OCI-LY7 (cell line): Measurements from ENCODE around the gene FOXD1.

Experiments used
- EZH2phosphoT487 ChIP-seq: fragments of 200-600 bp; sonication (generic); IDR thresholded peaks from 2 replicates; pipeline ENCODE4 v1.6.1; 2018; ENCODE audit warnings: low read depth, borderline replicate concordance, mild to moderate bottlenecking, mixed run types, antibody characterized with exemption, low read length, moderate library complexity, mixed read lengths
- TF ChIP-seq, protein P1 (sequence below): fragments of 200-600 bp; sonication (generic); conservative IDR thresholded peaks from 2 replicates; pipeline ENCODE4 v1.5.1; 2014; ENCODE audit warnings: mild to moderate bottlenecking, antibody characterized with exemption, low read length, moderate library complexity, mixed read lengths

DNA sequence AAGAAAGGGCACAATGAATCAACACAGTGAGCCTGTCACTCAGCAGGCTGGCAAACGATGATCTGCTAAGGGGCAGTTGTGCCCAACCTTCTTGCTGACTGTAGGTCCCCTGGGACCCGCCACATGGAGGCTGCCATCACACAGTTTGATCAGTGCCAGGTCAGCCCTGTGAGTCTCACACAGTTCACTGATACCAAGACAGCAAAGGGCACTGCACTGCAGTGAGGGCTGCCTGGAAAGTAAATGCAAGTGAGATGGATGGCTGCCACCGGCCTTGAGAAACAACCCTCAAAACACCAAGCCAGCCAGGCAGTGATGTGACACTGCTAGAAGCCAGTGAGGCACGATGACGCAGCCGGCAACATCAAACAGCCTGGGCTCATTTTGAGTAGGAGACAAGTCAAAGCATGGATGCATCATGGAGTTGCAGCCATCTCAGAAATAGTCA lies 30.3 kb downstream of the FOXD1 start:
- TF ChIP-seq, protein P1, sequence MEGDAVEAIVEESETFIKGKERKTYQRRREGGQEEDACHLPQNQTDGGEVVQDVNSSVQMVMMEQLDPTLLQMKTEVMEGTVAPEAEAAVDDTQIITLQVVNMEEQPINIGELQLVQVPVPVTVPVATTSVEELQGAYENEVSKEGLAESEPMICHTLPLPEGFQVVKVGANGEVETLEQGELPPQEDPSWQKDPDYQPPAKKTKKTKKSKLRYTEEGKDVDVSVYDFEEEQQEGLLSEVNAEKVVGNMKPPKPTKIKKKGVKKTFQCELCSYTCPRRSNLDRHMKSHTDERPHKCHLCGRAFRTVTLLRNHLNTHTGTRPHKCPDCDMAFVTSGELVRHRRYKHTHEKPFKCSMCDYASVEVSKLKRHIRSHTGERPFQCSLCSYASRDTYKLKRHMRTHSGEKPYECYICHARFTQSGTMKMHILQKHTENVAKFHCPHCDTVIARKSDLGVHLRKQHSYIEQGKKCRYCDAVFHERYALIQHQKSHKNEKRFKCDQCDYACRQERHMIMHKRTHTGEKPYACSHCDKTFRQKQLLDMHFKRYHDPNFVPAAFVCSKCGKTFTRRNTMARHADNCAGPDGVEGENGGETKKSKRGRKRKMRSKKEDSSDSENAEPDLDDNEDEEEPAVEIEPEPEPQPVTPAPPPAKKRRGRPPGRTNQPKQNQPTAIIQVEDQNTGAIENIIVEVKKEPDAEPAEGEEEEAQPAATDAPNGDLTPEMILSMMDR: no peak
- no peak for TF ChIP-seq EZH2phosphoT487
